Renal pelvis (tissue), 4 donors: Measurements from ENCODE around the gene TMEM179. TPM values are rescaled to one million over a fixed set of nuclear protein-coding genes. Genes with fewer than 3 reads are reported as not detected.
"Not testable (repeated sequence)": the region's sequence is repeated elsewhere in the genome, so short reads cannot be mapped to it uniquely, and the experiment has no call there.

Experiments used
- DNase-seq: peaks from one replicate; pipeline ENCODE4 v3.0.0-alpha.2; 2013
- polyA plus RNA-seq, 3 donors: library from polyadenylated mRNA; unstranded; fragments of 120-200 nt; gene quantifications; one replicate each; pipeline ENCODE4 v1.2.1, GENCODE V29; 2013; ENCODE audit not compliant: insufficient read length in 3 of 3

TMEM179 gene
- polyA plus RNA-seq, 3 donors: 1.1 to 2.0 (median 1.3) TPM

- no peak for DNase-seq
Observed at GRCh38 chr14:104639471-104639870, 34.9 kb upstream of the TMEM179 start.

- DNase-seq: no peak
Observed at GRCh38 chr14:104638927-104639450, 34.4 kb upstream of the TMEM179 start.

DNA sequence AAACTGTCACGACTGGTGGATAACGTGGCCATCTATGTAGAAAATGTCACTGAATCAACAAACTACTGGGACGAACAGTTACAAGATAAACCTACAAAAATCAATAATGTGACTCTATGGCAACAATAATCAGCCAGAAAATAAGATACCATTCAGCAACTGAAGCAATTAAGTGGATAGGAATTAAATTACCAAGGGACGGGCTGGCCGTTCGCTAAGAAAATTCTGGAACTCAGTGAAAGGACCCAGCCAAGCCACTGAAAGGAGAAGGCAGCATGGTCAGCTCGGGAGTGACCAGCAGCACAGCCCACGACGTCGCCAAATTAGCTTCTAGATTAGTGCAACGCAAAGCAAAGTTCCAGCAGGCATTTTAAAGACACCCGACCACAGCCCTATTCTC lies 33.6 kb upstream of the TMEM179 start:
- DNase-seq: no peak

DNA sequence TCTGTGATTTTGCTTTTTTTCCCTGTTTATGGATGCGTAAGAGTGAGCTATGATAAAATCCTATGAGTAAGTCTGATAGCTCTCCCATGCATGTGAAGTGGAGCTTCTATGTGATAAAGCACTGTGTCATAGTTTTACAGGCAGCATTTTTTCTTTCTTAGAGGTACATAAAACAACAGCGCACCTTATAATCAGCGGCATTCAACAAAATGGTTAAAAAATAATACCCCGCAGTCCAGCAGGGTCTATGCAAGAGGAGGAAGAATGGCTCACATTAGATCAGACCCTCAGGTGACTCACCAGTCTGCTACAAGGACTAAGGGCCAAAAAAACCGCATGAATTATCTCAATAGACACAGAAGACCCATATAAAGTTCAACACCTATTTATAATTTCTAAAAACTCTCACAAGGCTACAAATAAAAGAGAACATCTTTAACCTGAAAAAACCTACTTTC lies 33.0 kb upstream of the TMEM179 start:
- no peak for DNase-seq

DNA sequence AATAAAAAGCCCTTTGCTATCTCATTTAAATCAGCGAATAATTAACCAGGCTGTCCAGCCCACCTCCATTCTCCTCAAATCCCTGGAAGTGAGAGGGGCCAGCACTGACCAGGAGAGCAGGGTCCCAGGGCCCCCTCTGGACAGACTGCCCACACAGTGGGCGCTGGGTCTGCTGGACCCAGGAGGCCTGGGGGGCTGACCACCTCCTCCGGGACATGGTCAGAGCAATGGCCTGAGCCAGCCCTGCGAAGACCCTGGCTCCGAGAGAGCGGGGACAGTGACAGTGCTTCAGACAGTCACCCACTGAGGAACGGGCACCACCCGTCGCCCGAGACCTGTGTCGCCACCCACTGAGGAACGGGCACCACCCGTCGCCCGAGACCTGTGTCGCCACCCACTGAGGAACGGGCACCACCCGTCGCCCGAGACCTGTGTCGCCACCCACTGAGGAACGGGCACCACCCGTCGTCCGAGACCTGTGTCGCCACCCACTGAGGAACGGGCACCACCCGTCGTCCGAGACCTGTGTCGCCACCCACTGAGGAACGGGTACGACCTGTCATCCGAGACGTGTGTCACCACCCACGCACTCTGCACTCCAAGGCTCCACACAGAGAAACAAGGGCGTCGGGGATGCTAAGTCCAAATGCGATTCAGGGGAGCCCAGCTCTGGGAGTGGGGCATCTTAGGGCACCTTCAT lies 32.4 kb upstream of the TMEM179 start:
- not testable (repeated sequence) for DNase-seq

GRCh38 chr14:104636131-104636530 lies 31.6 kb upstream of the TMEM179 start:
- no peak for DNase-seq

- no peak for DNase-seq
Observed at GRCh38 chr14:104635717-104636116, 31.1 kb upstream of the TMEM179 start.

GRCh38 chr14:104634886-104635570 lies 30.5 kb upstream of the TMEM179 start:
- no peak for DNase-seq

- no peak for DNase-seq
Observed at GRCh38 chr14:104634138-104634760, 29.7 kb upstream of the TMEM179 start.

GRCh38 chr14:104633276-104634137 lies 28.9 kb upstream of the TMEM179 start:
- no peak for DNase-seq

DNA sequence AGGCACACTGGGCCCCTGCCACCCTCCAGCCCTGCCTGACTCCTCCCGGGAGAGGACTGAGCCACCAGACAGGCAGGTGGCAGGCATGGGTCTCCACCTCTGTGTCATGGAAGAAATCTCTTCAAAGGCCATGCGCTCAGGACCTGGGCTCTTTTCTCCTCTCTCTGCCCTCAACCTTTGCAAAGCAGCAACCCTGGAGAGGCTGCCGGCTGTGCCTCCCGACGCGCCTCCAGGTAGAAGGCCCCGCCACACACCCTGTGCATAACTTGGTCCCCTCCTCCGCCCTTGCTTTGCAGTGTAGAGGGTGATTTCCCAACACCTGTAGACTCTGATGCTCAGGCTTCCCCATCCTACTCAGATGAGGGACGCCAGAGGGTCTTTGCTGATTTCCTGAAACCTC lies 28.2 kb upstream of the TMEM179 start:
- DNase-seq: no peak

DNA sequence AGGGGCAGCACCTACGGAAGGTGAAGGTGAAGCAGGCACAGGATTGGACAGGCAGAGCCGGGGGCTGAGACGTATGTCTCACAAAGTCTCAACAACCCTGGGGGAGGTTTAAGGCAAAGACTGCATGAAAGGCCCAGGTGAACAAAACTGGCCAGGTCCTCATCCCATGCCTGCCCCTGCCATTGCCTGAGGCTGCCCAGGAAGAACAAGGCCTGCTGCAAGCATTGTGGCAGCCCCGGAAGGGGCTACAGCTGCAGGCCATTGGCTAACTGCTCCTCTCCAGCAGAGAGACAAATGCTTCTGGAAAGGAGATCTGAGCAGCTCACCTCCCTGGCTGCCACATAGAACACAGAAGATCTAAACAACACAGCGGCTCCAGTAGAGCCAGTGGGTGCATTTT lies 20.4 kb upstream of the TMEM179 start:
- DNase-seq: no peak

- no peak for DNase-seq
Observed at GRCh38 chr14:104614126-104614812, 9.7 kb upstream of the TMEM179 start.

DNA sequence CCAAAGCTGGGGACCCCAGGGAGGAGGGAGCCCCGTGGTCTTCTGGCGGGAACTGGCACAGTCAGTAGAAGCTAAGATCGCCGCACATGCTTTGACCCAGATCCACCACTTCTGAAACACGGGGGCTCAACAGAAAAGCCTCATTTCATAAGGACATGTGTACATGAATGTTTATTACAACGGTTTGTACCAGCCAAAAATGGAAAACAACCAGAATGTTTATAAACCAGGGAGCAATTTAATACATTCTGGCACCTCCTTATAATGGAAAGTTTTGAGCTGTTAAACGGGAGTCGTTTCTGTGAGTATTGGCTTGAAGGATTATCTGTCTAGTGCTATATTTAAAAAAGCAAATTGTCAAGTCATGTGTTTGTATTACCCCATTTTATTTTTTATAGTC lies 7.3 kb upstream of the TMEM179 start:
- DNase-seq: no peak

GRCh38 chr14:104610749-104611310 lies 6.3 kb upstream of the TMEM179 start:
- no peak for DNase-seq

GRCh38 chr14:104609666-104610065 lies 5.1 kb upstream of the TMEM179 start:
- DNase-seq: no peak

- no peak for DNase-seq
Observed at GRCh38 chr14:104603711-104604401, 716 bp downstream of the TMEM179 start.

- DNase-seq: no peak
Observed at GRCh38 chr14:104602933-104603325, 1.6 kb downstream of the TMEM179 start.

GRCh38 chr14:104602315-104602932 lies 2.1 kb downstream of the TMEM179 start:
- no peak for DNase-seq

DNA sequence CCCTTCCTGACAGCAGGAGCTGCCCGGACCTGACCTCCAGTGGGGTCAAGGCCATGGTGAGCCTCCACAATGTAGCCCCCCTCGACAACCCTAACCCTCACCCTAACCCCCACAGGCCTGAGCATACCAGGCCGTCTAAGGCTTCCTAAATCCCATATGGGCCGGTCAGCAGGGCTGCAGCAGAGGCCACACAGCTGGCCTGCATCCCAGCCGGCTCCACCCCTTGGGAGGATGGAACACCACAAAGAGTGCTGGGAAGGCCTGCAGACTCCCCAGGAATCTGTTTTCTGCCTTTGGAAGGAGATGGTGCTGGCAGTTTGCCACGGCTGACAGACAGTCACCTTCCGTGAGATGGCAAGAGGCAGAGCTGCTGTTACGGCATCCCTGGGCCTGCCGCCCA lies 2.8 kb downstream of the TMEM179 start:
- DNase-seq: no peak
